ENCODE measurements around the gene TBX10.
"Not testable (repeated sequence)": the region's sequence is repeated elsewhere in the genome, so short reads cannot be mapped to it uniquely, and the experiment has no call there.

TBX10 gene

GRCh38 chr11:67646535-67647336 lies 7.2 kb upstream of the TBX10 start:
- DNase-seq (ENCODE audit: low read depth in 2 of 3, low spot score in 1 of 3) = no peak

- DNase-seq (ENCODE audit: low read depth in 2 of 3, low spot score in 1 of 3) = no peak
Observed at GRCh38 chr11:67645521-67646461, 6.2 kb upstream of the TBX10 start.

- no peak for DNase-seq (ENCODE audit: low read depth in 2 of 3, low spot score in 1 of 3)
Observed at GRCh38 chr11:67644472-67645418, 5.2 kb upstream of the TBX10 start.

- no peak for DNase-seq (ENCODE audit: low read depth in 2 of 3, low spot score in 1 of 3)
Observed at GRCh38 chr11:67644042-67644441, 4.5 kb upstream of the TBX10 start.

GRCh38 chr11:67642173-67643120 lies 2.9 kb upstream of the TBX10 start:
- no peak for DNase-seq (ENCODE audit: low read depth in 2 of 3, low spot score in 1 of 3)

- no peak for DNase-seq (ENCODE audit: low read depth in 2 of 3, low spot score in 1 of 3)
Observed at GRCh38 chr11:67641338-67642172, 2.0 kb upstream of the TBX10 start.

GRCh38 chr11:67640758-67641337 lies 1.3 kb upstream of the TBX10 start:
- DNase-seq (ENCODE audit: low read depth in 2 of 3, low spot score in 1 of 3) = no peak

GRCh38 chr11:67640021-67640757 lies 626 bp upstream of the TBX10 start:
- DNase-seq (ENCODE audit: low read depth in 2 of 3, low spot score in 1 of 3) = peak; percentile 40 to 51 (median 41)

GRCh38 chr11:67638535-67639437 lies 777 bp downstream of the TBX10 start:
- no peak for DNase-seq (ENCODE audit: low read depth in 2 of 3, low spot score in 1 of 3)

GRCh38 chr11:67637441-67637840 lies 2.1 kb downstream of the TBX10 start:
- not testable (repeated sequence) for DNase-seq (ENCODE audit: low read depth in 2 of 3, low spot score in 1 of 3)

GRCh38 chr11:67636962-67637361 lies 2.6 kb downstream of the TBX10 start:
- no peak for DNase-seq (ENCODE audit: low read depth in 2 of 3, low spot score in 1 of 3)

- no peak for DNase-seq (ENCODE audit: low read depth in 2 of 3, low spot score in 1 of 3)
Observed at GRCh38 chr11:67635231-67635521, 4.4 kb downstream of the TBX10 start.

GRCh38 chr11:67634366-67635230 lies 5.0 kb downstream of the TBX10 start:
- no peak for DNase-seq (ENCODE audit: low read depth in 2 of 3, low spot score in 1 of 3)

GRCh38 chr11:67633758-67634365 lies 5.7 kb downstream of the TBX10 start:
- no peak for DNase-seq (ENCODE audit: low read depth in 2 of 3, low spot score in 1 of 3)

GRCh38 chr11:67632982-67633755 lies 6.4 kb downstream of the TBX10 start:
- DNase-seq (ENCODE audit: low read depth in 2 of 3, low spot score in 1 of 3) = no peak
